KMS-11 (cell line): ENCODE data around the gene NINJ2.
"Not testable (repeated sequence)": the region's sequence is repeated elsewhere in the genome, so short reads cannot be mapped to it uniquely, and the experiment has no call there.

Experiments used
- H2AFZ ChIP-seq: fragments of 200-600 bp; sonication (generic); 2 replicates; pipeline ENCODE4 v1.6.1; 2016; ENCODE audit warnings: antibody characterized with exemption, mixed run types, low read depth
- H3K27ac ChIP-seq: fragments of 200-600 bp; sonication (generic); 2 replicates; pipeline ENCODE4 v1.6.1; 2016; ENCODE audit warnings: mild to moderate bottlenecking, mixed run types
- H3K27me3 ChIP-seq: fragments of 200-600 bp; sonication (generic); 2 replicates; pipeline ENCODE4 v1.6.1; 2017; ENCODE audit warnings: mild to moderate bottlenecking, low read depth, mixed run types, moderate library complexity; ENCODE audit not compliant: insufficient read depth
- H3K36me3 ChIP-seq: fragments of 200-600 bp; sonication (generic); 2 replicates; pipeline ENCODE4 v1.6.1; 2017; ENCODE audit warnings: mild to moderate bottlenecking, mixed run types; ENCODE audit not compliant: insufficient read depth
- H3K4me1 ChIP-seq: fragments of 200-600 bp; sonication (generic); 2 replicates; pipeline ENCODE4 v1.6.1; 2016; ENCODE audit warnings: mild to moderate bottlenecking, low read depth, mixed run types; ENCODE audit not compliant: poor library complexity, severe bottlenecking
- H3K4me2 ChIP-seq: fragments of 200-600 bp; sonication (generic); 2 replicates; pipeline ENCODE4 v1.7.0; 2016; ENCODE audit warnings: mild to moderate bottlenecking, mixed run types
- H3K4me3 ChIP-seq: fragments of 200-600 bp; sonication (generic); IDR thresholded peaks from 2 replicates; pipeline ENCODE4 v1.6.1; 2017; ENCODE audit warnings: low read depth, low read length, mixed read lengths; ENCODE audit not compliant: insufficient read depth
- H3K79me2 ChIP-seq: fragments of 200-600 bp; sonication (generic); 2 replicates; pipeline ENCODE4 v1.6.1; 2016; ENCODE audit warnings: low read depth, mixed run types; ENCODE audit not compliant: insufficient read depth
- H3K9ac ChIP-seq: fragments of 200-600 bp; sonication (generic); 2 replicates; pipeline ENCODE4 v1.6.1; 2016; ENCODE audit warnings: mild to moderate bottlenecking, mixed run types
- H4K20me1 ChIP-seq: fragments of 200-600 bp; sonication (generic); 2 replicates; pipeline ENCODE4 v1.6.1; 2016; ENCODE audit warnings: mild to moderate bottlenecking, mixed run types; ENCODE audit not compliant: insufficient read depth
- CTCF ChIP-seq: fragments of 200-600 bp; sonication (generic); conservative IDR thresholded peaks from 2 replicates; pipeline ENCODE4 v1.6.1; 2017; ENCODE audit warnings: low read depth, mild to moderate bottlenecking, antibody characterized with exemption, low read length, moderate library complexity, mixed read lengths

The NINJ2 gene

GRCh38 chr12:663293-663871 lies at the start of gene NINJ2:
Gene NINJ2, minus strand, starts transcription at chr12:663445. Its CDS starts 85 bp downstream, at chr12:663360.
- no peak within 1 kb of the TSS for H3K4me3 ChIP-seq
- H3K36me3 ChIP-seq, result no peaks in the 10 kb centered on the region
- no peak within 1 kb of the TSS for H3K9ac ChIP-seq
- H2AFZ ChIP-seq, result no peak within 1 kb of the TSS
- H3K27me3 ChIP-seq, result no peaks in the 10 kb centered on the region
- H3K4me1 ChIP-seq, result peaks cover 16% of the 10 kb centered on the region
- no peak within 1 kb of the TSS for H3K27ac ChIP-seq
- no peak within 1 kb of the TSS for H3K4me2 ChIP-seq
- TF ChIP-seq CTCF, result no peak
- no peaks in the 10 kb centered on the region for H4K20me1 ChIP-seq
- H3K79me2 ChIP-seq, result no peaks in the 10 kb centered on the region

- Histone ChIP-seq H4K20me1 (no peaks in the 10 kb centered on the region), H3K27ac (no peak overlapping the region), H3K4me2 (no peak overlapping the region), H3K4me3 (no peak overlapping the region), H2AFZ (0 out of 2 replicates have a peak overlapping the region, but pooled peaks have one; percentile 4), H3K27me3 (no peaks in the 10 kb centered on the region), H3K9ac (no peak overlapping the region), H3K79me2 (no peaks in the 10 kb centered on the region), H3K36me3 (no peaks in the 10 kb centered on the region), H3K4me1 (peaks cover 7% of the 10 kb centered on the region)
- no peak for TF ChIP-seq CTCF
These were observed 49.1 kb upstream of the NINJ2 start for GRCh38 chr12:712172-712863.

GRCh38 chr12:709455-710020 lies 46.3 kb upstream of the NINJ2 start:
- no peak overlapping the region for H2AFZ ChIP-seq
- H3K4me3 ChIP-seq, result no peak overlapping the region
- H3K27ac ChIP-seq, result no peak overlapping the region
- no peak for TF ChIP-seq CTCF
- H4K20me1 ChIP-seq, result no peaks in the 10 kb centered on the region
- peaks cover 7% of the 10 kb centered on the region for H3K4me1 ChIP-seq
- no peaks in the 10 kb centered on the region for H3K27me3 ChIP-seq
- H3K79me2 ChIP-seq, result no peaks in the 10 kb centered on the region
- no peak overlapping the region for H3K9ac ChIP-seq
- H3K4me2 ChIP-seq, result no peak overlapping the region
- H3K36me3 ChIP-seq, result no peaks in the 10 kb centered on the region

GRCh38 chr12:708084-708483 lies 44.8 kb upstream of the NINJ2 start:
- not testable (repeated sequence) for H3K9ac ChIP-seq, H3K4me1 ChIP-seq, H3K79me2 ChIP-seq, H3K27ac ChIP-seq, H3K27me3 ChIP-seq, H2AFZ ChIP-seq, H3K4me2 ChIP-seq, H3K36me3 ChIP-seq, H3K4me3 ChIP-seq, H4K20me1 ChIP-seq
